Osteocyte (in vitro differentiated cells): ENCODE measurements around the gene PEX11G. TPM values are rescaled to one million over a fixed set of nuclear protein-coding genes. Genes with fewer than 3 reads are reported as not detected.

ENCODE experiments used
- DNase-seq: peaks from one replicate; pipeline ENCODE4 v3.0.0; 2021; ENCODE audit warnings: mixed read lengths; ENCODE audit not compliant: unreplicated experiment; ENCODE audit errors: extremely low spot score
- H3K27ac Mint-ChIP-seq: one replicate; pipeline ENCODE4 v1.8.0; 2021; ENCODE audit warnings: mild to moderate bottlenecking, mixed read lengths; ENCODE audit not compliant: unreplicated experiment
- H3K27me3 Mint-ChIP-seq: one replicate; pipeline ENCODE4 v1.8.0; 2021; ENCODE audit warnings: mixed read lengths; ENCODE audit not compliant: unreplicated experiment
- H3K36me3 Mint-ChIP-seq: one replicate; pipeline ENCODE4 v1.8.0; 2021; ENCODE audit warnings: mixed read lengths; ENCODE audit not compliant: unreplicated experiment
- H3K4me1 Mint-ChIP-seq: one replicate; pipeline ENCODE4 v1.8.0; 2021; ENCODE audit warnings: mixed read lengths; ENCODE audit not compliant: unreplicated experiment
- H3K4me3 Mint-ChIP-seq: one replicate; pipeline ENCODE4 v1.8.0; 2021; ENCODE audit warnings: mild to moderate bottlenecking, moderate library complexity, mixed read lengths; ENCODE audit not compliant: unreplicated experiment
- H3K9me3 Mint-ChIP-seq: one replicate; pipeline ENCODE4 v1.8.0; 2021; ENCODE audit warnings: mixed read lengths; ENCODE audit not compliant: unreplicated experiment
- total RNA-seq: library from RNA; stranded (reverse); gene quantifications from 2 replicates; pipeline ENCODE4 v1.2.1, GENCODE V29; 2021
- TF ChIP-seq, protein P1 (sequence below): fragments of 200-600 bp; sonication (generic); IDR thresholded peaks from 2 replicates; pipeline ENCODE4 v1.5.0; 2021; ENCODE audit warnings: antibody characterized with exemption, mild to moderate bottlenecking, moderate library complexity

Gene PEX11G
- total RNA-seq, 1 donor from 2014 or later, result 2.1 TPM

DNA sequence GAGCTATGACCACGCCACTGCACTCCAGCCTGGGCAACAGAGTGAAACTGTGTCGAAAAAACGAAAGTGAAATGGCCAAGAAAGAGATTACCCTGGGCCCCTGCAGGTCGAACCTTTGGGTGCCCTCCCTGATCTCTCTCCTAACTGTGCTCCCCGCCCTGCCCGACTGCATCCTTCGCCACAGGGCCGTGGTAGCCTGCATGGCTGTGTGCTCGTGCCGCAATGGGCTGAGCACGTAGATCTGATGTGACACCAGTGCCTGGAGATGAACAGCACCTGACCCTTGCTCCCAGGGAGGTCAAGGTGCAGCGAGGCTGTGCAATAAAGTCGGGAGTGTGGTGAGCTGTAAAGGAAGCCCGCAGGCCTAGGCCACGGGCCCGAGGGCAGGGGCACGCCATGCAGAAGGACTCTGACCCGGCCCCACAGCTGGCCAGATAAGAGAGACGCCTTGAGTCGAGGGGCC lies 60.2 kb downstream of the PEX11G start:
- Mint-ChIP-seq H3K36me3 (no peaks in the 10 kb centered on the region), H3K4me3 (no peak overlapping the region), H3K9me3 (no peaks in the 10 kb centered on the region), H3K27ac (no peak overlapping the region), H3K4me1 (peaks cover 3% of the 10 kb centered on the region), H3K27me3 (no peaks in the 10 kb centered on the region)
- DNase-seq, result no peak
- TF ChIP-seq, protein P1, sequence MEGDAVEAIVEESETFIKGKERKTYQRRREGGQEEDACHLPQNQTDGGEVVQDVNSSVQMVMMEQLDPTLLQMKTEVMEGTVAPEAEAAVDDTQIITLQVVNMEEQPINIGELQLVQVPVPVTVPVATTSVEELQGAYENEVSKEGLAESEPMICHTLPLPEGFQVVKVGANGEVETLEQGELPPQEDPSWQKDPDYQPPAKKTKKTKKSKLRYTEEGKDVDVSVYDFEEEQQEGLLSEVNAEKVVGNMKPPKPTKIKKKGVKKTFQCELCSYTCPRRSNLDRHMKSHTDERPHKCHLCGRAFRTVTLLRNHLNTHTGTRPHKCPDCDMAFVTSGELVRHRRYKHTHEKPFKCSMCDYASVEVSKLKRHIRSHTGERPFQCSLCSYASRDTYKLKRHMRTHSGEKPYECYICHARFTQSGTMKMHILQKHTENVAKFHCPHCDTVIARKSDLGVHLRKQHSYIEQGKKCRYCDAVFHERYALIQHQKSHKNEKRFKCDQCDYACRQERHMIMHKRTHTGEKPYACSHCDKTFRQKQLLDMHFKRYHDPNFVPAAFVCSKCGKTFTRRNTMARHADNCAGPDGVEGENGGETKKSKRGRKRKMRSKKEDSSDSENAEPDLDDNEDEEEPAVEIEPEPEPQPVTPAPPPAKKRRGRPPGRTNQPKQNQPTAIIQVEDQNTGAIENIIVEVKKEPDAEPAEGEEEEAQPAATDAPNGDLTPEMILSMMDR, result no peak

DNA sequence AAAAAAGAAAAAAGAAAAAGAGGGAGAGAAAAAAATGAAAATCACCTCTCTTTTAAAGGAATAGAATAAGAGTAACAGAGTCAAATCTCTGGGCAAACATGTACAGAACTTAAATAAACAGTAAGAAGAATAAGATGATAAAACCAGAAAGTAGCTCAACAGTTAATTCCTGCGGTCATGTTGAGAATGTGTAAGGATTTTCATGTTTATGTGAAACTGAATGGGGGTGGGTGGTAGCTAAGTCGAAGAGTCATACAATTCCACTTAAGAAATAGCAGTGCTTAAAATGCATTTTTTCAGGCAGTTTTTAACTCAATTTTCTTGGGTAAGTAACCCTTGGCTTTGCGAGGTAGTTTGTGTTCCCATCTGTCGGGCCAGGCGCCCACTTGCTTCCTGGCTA lies 60.9 kb downstream of the PEX11G start:
- no peaks in the 10 kb centered on the region for H3K9me3 Mint-ChIP-seq
- peaks cover 3% of the 10 kb centered on the region for H3K4me1 Mint-ChIP-seq
- no peaks in the 10 kb centered on the region for H3K36me3 Mint-ChIP-seq
- H3K4me3 Mint-ChIP-seq, result no peak overlapping the region
- no peak for DNase-seq
- no peak overlapping the region for H3K27ac Mint-ChIP-seq
- TF ChIP-seq, protein P1, result no peak
- no peaks in the 10 kb centered on the region for H3K27me3 Mint-ChIP-seq

DNA sequence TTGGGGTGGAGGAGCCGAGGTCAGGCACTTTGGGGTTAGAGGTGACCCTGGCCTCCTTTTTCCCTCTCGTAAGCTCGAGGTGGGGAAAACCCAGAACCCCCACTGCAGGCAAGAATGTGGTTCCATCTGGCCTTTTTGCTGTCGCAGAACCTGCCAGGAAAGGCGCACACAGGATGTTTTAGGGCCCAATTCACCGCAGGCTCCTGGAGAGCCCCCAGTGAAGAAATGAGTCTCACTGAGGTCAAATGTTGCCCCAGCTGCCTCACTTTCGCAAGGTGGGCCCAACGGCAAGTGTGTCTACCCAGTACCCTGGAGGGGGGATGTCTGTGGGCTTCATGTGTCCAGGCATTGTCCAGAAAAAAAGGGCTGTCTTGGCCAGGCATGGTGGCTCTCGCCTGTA lies 61.8 kb downstream of the PEX11G start:
- no peak for DNase-seq
- Mint-ChIP-seq H3K27me3 (no peaks in the 10 kb centered on the region), H3K9me3 (no peaks in the 10 kb centered on the region), H3K4me3 (no peak overlapping the region), H3K27ac (no peak overlapping the region), H3K36me3 (peaks cover 2% of the 10 kb centered on the region), H3K4me1 (peaks cover 5% of the 10 kb centered on the region)
- TF ChIP-seq, protein P1, result no peak

Other genes starting within 250 kb of the PEX11G start
- gene INSR, start 194.6 kb downstream of the PEX11G start, total RNA-seq, result 27.3 and 30.7 TPM in 2 replicates
- gene ARHGEF18, start 140.1 kb downstream of the PEX11G start, total RNA-seq, result 42.6 and 45.1 TPM in 2 replicates
- gene ZNF358, start 27.1 kb upstream of the PEX11G start, total RNA-seq, result 84.4 and 93.5 TPM in 2 replicates
- 33.3 and 39.2 TPM in 2 replicates for gene MCOLN1, start 33.6 kb upstream of the PEX11G start, total RNA-seq
- gene PNPLA6, start 46.7 kb upstream of the PEX11G start, total RNA-seq, result 107 and 129 TPM in 2 replicates
- 0.57 and 1.1 TPM in 2 replicates for gene CAMSAP3, start 106.8 kb upstream of the PEX11G start, total RNA-seq
- gene XAB2, start 140.5 kb upstream of the PEX11G start, total RNA-seq, result 40.9 and 41.7 TPM in 2 replicates
- 89.7 and 122 TPM in 2 replicates for gene PET100, start 140.8 kb upstream of the PEX11G start, total RNA-seq
- not detected in 2 replicates for gene PCP2, start 144.7 kb upstream of the PEX11G start, total RNA-seq
- 11.6 and 13.6 TPM in 2 replicates for gene STXBP2, start 148.1 kb upstream of the PEX11G start, total RNA-seq
- not detected in 2 replicates for gene RETN, start 180.0 kb upstream of the PEX11G start, total RNA-seq
- not detected in 2 replicates for gene MCEMP1, start 188.1 kb upstream of the PEX11G start, total RNA-seq
- gene TRAPPC5, start 191.8 kb upstream of the PEX11G start, total RNA-seq, result 105 and 108 TPM in 2 replicates
- gene FCER2, start 213.1 kb upstream of the PEX11G start, total RNA-seq, result not detected in 2 replicates
- not detected in 2 replicates for gene CLEC4G, start 243.1 kb upstream of the PEX11G start, total RNA-seq